HEK293T (cell line): Measurements from ENCODE around the gene ACBD6.

Experiments
- CTCF ChIA-PET: fragments of 350-600 bp; formaldehyde crosslinking; extraction: SDS; loops from one replicate; lab custom pipeline; 2021; ENCODE audit warnings: antibody characterized with exemption, inconsistent platforms; lab: Yijun Ruan, JAX
- POLR2A ChIA-PET: fragments of 350-600 bp; formaldehyde crosslinking; extraction: SDS; loops from one replicate; lab custom pipeline; 2020; ENCODE audit warnings: antibody characterized with exemption, inconsistent platforms; lab: Yijun Ruan, JAX
- DNase-seq: peaks from one replicate; pipeline ENCODE4 v3.0.0; 2012; ENCODE audit warnings: mixed read lengths; ENCODE audit errors: extremely low spot score
- ARNT ChIP-seq: fragments of 450-650 bp; IDR thresholded peaks from 2 replicates; pipeline ENCODE4 v1.6.1; 2017; ENCODE audit warnings: mild to moderate bottlenecking
- BHLHE40 ChIP-seq: fragments of 450-650 bp; IDR thresholded peaks from 2 replicates; pipeline ENCODE4 v1.6.1; 2016; ENCODE audit warnings: mild to moderate bottlenecking, moderate library complexity, borderline replicate concordance
- CTBP1 ChIP-seq: fragments of 450-650 bp; IDR thresholded peaks from 2 replicates; pipeline ENCODE4 v1.6.1; 2016; ENCODE audit warnings: borderline replicate concordance
- ELF4 ChIP-seq: fragments of 450-650 bp; IDR thresholded peaks from 2 replicates; pipeline ENCODE4 v1.6.1; 2017; ENCODE audit warnings: antibody characterized with exemption
- FOXA1 ChIP-seq: fragments of 450-650 bp; IDR thresholded peaks from 2 replicates; pipeline ENCODE4 v1.6.1; 2016; ENCODE audit warnings: mild to moderate bottlenecking
- FOXK2 ChIP-seq: fragments of 450-650 bp; IDR thresholded peaks from 2 replicates; pipeline ENCODE4 v1.6.1; 2016; ENCODE audit warnings: mild to moderate bottlenecking
- FOXM1 ChIP-seq: fragments of 450-650 bp; IDR thresholded peaks from 2 replicates; pipeline ENCODE4 v1.6.1; 2017; ENCODE audit warnings: mild to moderate bottlenecking, borderline replicate concordance
- HDGF ChIP-seq: fragments of 450-650 bp; IDR thresholded peaks from 2 replicates; pipeline ENCODE4 v1.6.1; 2017; ENCODE audit warnings: antibody characterized with exemption, borderline replicate concordance
- L3MBTL2 ChIP-seq: fragments of 450-650 bp; conservative IDR thresholded peaks from 2 replicates; pipeline ENCODE4 v1.6.1; 2016; ENCODE audit warnings: mild to moderate bottlenecking
- LEF1 ChIP-seq: fragments of 450-650 bp; IDR thresholded peaks from 2 replicates; pipeline ENCODE4 v1.6.1; 2017; ENCODE audit warnings: mild to moderate bottlenecking, borderline replicate concordance
- NFRKB ChIP-seq: fragments of 450-650 bp; IDR thresholded peaks from 2 replicates; pipeline ENCODE4 v1.6.1; 2016; ENCODE audit warnings: mild to moderate bottlenecking, moderate library complexity
- PKNOX1 ChIP-seq: fragments of 450-650 bp; IDR thresholded peaks from 2 replicates; pipeline ENCODE4 v1.6.1; 2016
- SP1 ChIP-seq: fragments of 450-650 bp; IDR thresholded peaks from 2 replicates; pipeline ENCODE4 v1.6.1; 2017
- SUZ12 ChIP-seq: fragments of 450-650 bp; IDR thresholded peaks from 2 replicates; pipeline ENCODE4 v1.6.1; 2016; ENCODE audit warnings: mild to moderate bottlenecking
- TARDBP ChIP-seq: fragments of 450-650 bp; IDR thresholded peaks from 2 replicates; pipeline ENCODE4 v1.6.1; 2016
- ZNF384 ChIP-seq: fragments of 450-650 bp; IDR thresholded peaks from 2 replicates; pipeline ENCODE4 v1.6.1; 2016

ACBD6 gene

DNA sequence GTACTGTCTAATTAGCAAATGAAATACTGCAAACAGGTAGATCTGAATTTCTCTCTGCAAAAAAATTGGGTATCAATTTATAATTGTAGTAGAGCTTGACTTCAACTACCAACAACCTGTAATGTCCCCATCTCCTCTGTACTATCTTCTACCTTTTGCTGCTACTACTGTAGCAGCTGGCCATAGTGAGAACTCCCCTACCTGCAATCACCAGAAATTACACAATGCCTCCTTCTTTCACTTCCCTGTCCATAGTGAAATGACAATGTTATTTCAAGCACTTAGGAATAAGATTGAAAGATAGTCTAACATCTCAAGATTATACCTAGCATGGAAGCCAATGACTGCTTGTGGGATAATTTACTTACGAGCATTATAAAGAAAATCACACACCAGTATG lies 100.4 kb downstream of the ACBD6 start:
- POLR2A ChIA-PET, result no interaction called here
- DNase-seq, result no peak
- TF ChIP-seq BHLHE40 (no peak), L3MBTL2 (no peak), SP1 (no peak), NFRKB (no peak), CTBP1 (no peak), ARNT (no peak), FOXK2 (no peak), ZNF384 (no peak), FOXA1 (no peak), SUZ12 (no peak), HDGF (no peak), LEF1 (no peak)
- CTCF ChIA-PET, result no interaction called here

DNA sequence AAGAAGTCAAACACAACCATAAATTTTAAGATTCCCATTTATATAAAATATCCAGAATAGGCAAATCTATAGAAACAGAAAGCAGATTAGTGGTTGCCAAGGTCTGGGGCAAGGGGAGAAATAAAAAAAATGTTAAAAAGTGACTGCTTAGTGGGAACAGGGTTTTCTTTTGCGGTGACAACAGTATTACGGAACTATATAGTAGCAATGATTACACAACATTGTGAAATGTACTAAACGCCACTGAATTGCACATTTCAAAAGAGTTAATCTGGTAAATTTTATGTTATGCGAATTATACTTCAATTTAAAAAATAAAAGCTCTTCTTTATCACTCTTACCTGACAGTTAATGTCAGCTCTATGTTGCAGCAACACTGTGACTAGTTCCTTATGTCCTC lies 105.2 kb downstream of the ACBD6 start:
- ChIA-PET CTCF (no interaction called here), POLR2A (no interaction called here)
- TF ChIP-seq FOXM1, result no peak
- TF ChIP-seq CTBP1, result no peak
- TF ChIP-seq BHLHE40, result no peak
- no peak for TF ChIP-seq TARDBP
- TF ChIP-seq PKNOX1, result no peak
- TF ChIP-seq SUZ12, result no peak
- TF ChIP-seq LEF1, result no peak
- TF ChIP-seq L3MBTL2, result no peak
- TF ChIP-seq ELF4, result no peak
- TF ChIP-seq FOXA1, result no peak
- TF ChIP-seq SP1, result no peak
- TF ChIP-seq ARNT, result no peak
- no peak for TF ChIP-seq FOXK2
- no peak for TF ChIP-seq ZNF384
- no peak for TF ChIP-seq NFRKB
- DNase-seq, result no peak

GRCh38 chr1:180392427-180393145 lies 109.8 kb downstream of the ACBD6 start:
- CTCF ChIA-PET, result no interaction called here
- TF ChIP-seq ARNT (no peak), LEF1 (no peak), FOXK2 (no peak), SUZ12 (no peak), PKNOX1 (no peak), L3MBTL2 (no peak), FOXA1 (no peak), HDGF (no peak), NFRKB (no peak), TARDBP (no peak), SP1 (no peak)
- POLR2A ChIA-PET, result no interaction called here
- no peak for DNase-seq

- ChIA-PET POLR2A (no interaction called here), CTCF (interaction anchor here (1.0 kb wide), 1 partner anchor 139 kb away, joined by 3 read pairs; no protein-coding TSS in a partner anchor)
- TF ChIP-seq NFRKB (no peak), ELF4 (no peak), L3MBTL2 (no peak), PKNOX1 (no peak), LEF1 (no peak), ARNT (no peak), SUZ12 (no peak), ZNF384 (no peak), FOXK2 (no peak)
- DNase-seq, result no peak
Measured at GRCh38 chr1:180392020-180392419, 110.4 kb downstream of the ACBD6 start.

DNA sequence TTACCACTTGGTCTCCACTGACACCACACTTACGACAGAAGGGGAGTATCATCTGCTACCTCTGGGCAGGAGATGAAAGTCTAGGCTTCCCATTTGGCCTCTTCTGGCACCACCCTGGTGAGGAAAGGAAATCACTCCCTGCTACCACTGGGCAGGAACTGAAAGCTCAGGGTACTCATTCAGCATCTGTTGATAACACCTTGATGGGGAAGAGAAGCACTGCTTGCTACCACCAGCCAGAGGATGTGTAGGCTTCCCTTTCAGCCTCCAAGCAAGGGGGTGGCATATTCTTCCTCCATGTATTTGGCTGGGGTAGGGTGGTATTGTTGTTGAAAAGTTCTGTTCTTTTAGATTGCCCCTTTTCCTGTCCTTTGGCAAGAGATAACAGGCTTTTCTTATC lies 115.0 kb downstream of the ACBD6 start:
- CTCF ChIA-PET, result no interaction called here
- POLR2A ChIA-PET, result no interaction called here
- no peak for DNase-seq
- no peak for TF ChIP-seq FOXK2

- no peak for DNase-seq
- ChIA-PET CTCF (no interaction called here), POLR2A (no interaction called here)
- TF ChIP-seq HDGF (no peak), FOXK2 (no peak), BHLHE40 (no peak), SP1 (no peak), ELF4 (no peak), FOXA1 (no peak), CTBP1 (no peak), SUZ12 (no peak), FOXM1 (no peak), ZNF384 (no peak), NFRKB (no peak), PKNOX1 (no peak)
Measured at GRCh38 chr1:180386745-180387367, 115.5 kb downstream of the ACBD6 start.
